Glutamatergic neuron (in vitro differentiated cells): ENCODE measurements around the gene PPP2R3C. TPM values are rescaled to one million over a fixed set of nuclear protein-coding genes. Genes with fewer than 3 reads are reported as not detected.

ENCODE experiments used
- DNase-seq: peaks from one replicate; pipeline ENCODE4 v3.0.0; 2022
- H3K27ac Mint-ChIP-seq: one replicate; pipeline ENCODE4 v1.8.0; 2020; ENCODE audit warnings: mild to moderate bottlenecking, mixed read lengths, inconsistent platforms; ENCODE audit not compliant: unreplicated experiment
- H3K27me3 Mint-ChIP-seq: one replicate; pipeline ENCODE4 v1.8.0; 2020; ENCODE audit warnings: mild to moderate bottlenecking, moderate library complexity, mixed read lengths, inconsistent platforms; ENCODE audit not compliant: unreplicated experiment
- H3K36me3 Mint-ChIP-seq: one replicate; pipeline ENCODE4 v1.8.0; 2020; ENCODE audit warnings: mild to moderate bottlenecking, mixed read lengths, inconsistent platforms; ENCODE audit not compliant: unreplicated experiment
- H3K4me1 Mint-ChIP-seq: one replicate; pipeline ENCODE4 v1.8.0; 2020; ENCODE audit warnings: mild to moderate bottlenecking, low read depth, mixed read lengths, inconsistent platforms; ENCODE audit not compliant: unreplicated experiment
- H3K4me3 Mint-ChIP-seq: one replicate; pipeline ENCODE4 v1.8.0; 2020; ENCODE audit warnings: mild to moderate bottlenecking, mixed read lengths, inconsistent platforms; ENCODE audit not compliant: unreplicated experiment
- H3K9me3 Mint-ChIP-seq: one replicate; pipeline ENCODE4 v1.8.0; 2020; ENCODE audit warnings: mild to moderate bottlenecking, moderate library complexity, mixed read lengths, inconsistent platforms; ENCODE audit not compliant: unreplicated experiment
- CTCF ChIP-seq: fragments of 200-600 bp; sonication (generic); IDR thresholded peaks from one replicate; pipeline ENCODE4 v1.5.0; 2021; ENCODE audit not compliant: partially characterized antibody, unreplicated experiment
- total RNA-seq: library from RNA; stranded (reverse); fragmentation: NEBNext Ultra II Directional; extraction: Animal tissue kit (Norgen Biotek cat#: 25700); gene quantifications from one replicate; pipeline ENCODE4 v1.2.1, GENCODE V29; 2021; ENCODE audit not compliant: unreplicated experiment

The PPP2R3C gene
- total RNA-seq, 1 donor from 2014 or later, result 37.0 TPM

DNA sequence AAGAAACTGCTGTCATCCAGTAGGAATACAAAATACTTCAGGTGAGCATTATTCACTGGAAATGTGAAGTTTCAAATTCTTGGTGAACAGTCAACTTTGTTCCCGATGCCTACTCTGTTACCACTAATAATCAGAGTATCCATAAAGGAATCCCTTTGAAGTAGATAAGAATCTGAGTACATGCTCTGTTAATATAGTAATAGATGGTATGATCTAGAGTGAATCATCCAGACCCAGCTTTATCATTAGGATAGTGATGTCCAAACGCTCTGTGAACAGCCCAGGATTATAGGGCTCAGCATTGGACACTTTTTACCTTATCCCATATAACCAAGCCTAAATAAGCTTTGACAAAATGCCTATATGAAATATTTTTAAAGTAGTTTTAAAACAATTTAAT is 33.3 kb downstream of the PPP2R3C start:
- TF ChIP-seq CTCF, result no peak
- H3K27ac Mint-ChIP-seq, result no peak overlapping the region
- no peaks in the 10 kb centered on the region for H3K4me1 Mint-ChIP-seq
- DNase-seq, result no peak
- H3K27me3 Mint-ChIP-seq, result no peaks in the 10 kb centered on the region
- H3K36me3 Mint-ChIP-seq, result no peaks in the 10 kb centered on the region
- H3K9me3 Mint-ChIP-seq, result no peaks in the 10 kb centered on the region
- no peak overlapping the region for H3K4me3 Mint-ChIP-seq

GRCh38 chr14:35085441-35085840 is 36.3 kb downstream of the PPP2R3C start:
- Mint-ChIP-seq H3K9me3 (peaks cover 1% of the 10 kb centered on the region), H3K36me3 (no peaks in the 10 kb centered on the region), H3K27me3 (no peaks in the 10 kb centered on the region), H3K27ac (no peak overlapping the region), H3K4me1 (no peaks in the 10 kb centered on the region), H3K4me3 (no peak overlapping the region)
- no peak for DNase-seq
- TF ChIP-seq CTCF, result no peak

GRCh38 chr14:35083530-35084150 is 38.1 kb downstream of the PPP2R3C start:
- H3K4me1 Mint-ChIP-seq, result no peaks in the 10 kb centered on the region
- TF ChIP-seq CTCF, result no peak
- H3K36me3 Mint-ChIP-seq, result no peaks in the 10 kb centered on the region
- H3K27ac Mint-ChIP-seq, result no peak overlapping the region
- H3K9me3 Mint-ChIP-seq, result peaks cover 1% of the 10 kb centered on the region
- DNase-seq, result no peak
- no peaks in the 10 kb centered on the region for H3K27me3 Mint-ChIP-seq
- no peak overlapping the region for H3K4me3 Mint-ChIP-seq

DNA sequence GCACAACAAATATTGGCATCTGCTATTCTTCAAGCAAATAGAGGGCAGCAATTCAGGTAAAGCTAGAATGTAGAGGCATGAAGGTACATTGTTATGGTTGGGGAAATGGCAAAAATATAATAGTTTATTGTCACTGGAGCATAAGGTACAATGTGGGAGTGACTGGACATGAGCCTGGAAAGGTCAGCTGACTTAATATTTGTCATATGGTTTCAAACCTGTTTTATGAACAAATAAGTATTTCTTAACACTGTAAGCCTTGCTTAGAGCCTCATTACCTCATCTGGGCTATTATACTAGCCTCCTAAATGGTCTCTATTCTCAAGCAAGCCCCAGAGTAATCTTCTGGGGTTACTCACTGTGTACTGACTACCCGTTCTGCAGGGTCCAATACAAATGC is 42.0 kb downstream of the PPP2R3C start:
- no peak overlapping the region for H3K4me3 Mint-ChIP-seq
- no peak overlapping the region for H3K27ac Mint-ChIP-seq
- H3K27me3 Mint-ChIP-seq, result no peaks in the 10 kb centered on the region
- H3K36me3 Mint-ChIP-seq, result no peaks in the 10 kb centered on the region
- DNase-seq, result no peak
- no peaks in the 10 kb centered on the region for H3K4me1 Mint-ChIP-seq
- no peak for TF ChIP-seq CTCF
- peaks cover 3% of the 10 kb centered on the region for H3K9me3 Mint-ChIP-seq

GRCh38 chr14:35078082-35078481 is 43.7 kb downstream of the PPP2R3C start:
- Mint-ChIP-seq H3K27ac (no peak overlapping the region), H3K9me3 (peaks cover 3% of the 10 kb centered on the region), H3K27me3 (no peaks in the 10 kb centered on the region), H3K4me3 (no peak overlapping the region), H3K36me3 (no peaks in the 10 kb centered on the region), H3K4me1 (no peaks in the 10 kb centered on the region)
- DNase-seq, result no peak
- TF ChIP-seq CTCF, result no peak
